ENCODE data around the gene USP6. TPM values are rescaled to one million over a fixed set of nuclear protein-coding genes. Genes with fewer than 3 reads are reported as not detected.
"Not testable (repeated sequence)": the region's sequence is repeated elsewhere in the genome, so short reads cannot be mapped to it uniquely, and the experiment has no call there.

Gene USP6
- total RNA-seq, 1 donor from 2014 or later, result under 0.01 TPM

GRCh38 chr17:5182597-5183409 lies 67.0 kb downstream of the USP6 start:
- no peak for FAIRE-seq
- no peak for DNase-seq (ENCODE audit: low spot score in 2 of 2)

GRCh38 chr17:5183410-5183793 lies 67.6 kb downstream of the USP6 start:
- DNase-seq (ENCODE audit: low spot score in 2 of 2) (no peak), FAIRE-seq (no peak)

DNA sequence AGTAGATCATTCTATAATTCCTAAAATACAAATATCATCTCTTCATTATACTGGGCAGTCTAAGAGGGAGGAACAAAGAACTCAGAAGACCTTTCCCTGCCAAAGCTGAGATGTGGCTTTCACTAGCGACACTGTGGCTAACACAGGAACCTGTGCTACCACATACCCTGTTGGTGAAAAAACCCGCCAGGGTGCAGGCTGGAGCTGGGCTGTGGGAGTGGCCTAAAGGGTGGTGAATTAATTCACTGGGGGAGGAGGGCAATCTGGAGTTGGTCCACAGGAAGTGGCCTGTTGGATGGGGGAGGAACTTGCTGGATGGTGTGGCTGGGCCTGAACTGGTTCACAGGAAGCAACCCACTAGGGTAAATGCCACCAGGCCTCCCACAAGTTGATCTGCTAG lies 68.5 kb downstream of the USP6 start:
- FAIRE-seq (no peak), DNase-seq (ENCODE audit: low spot score in 2 of 2) (no peak)

DNA sequence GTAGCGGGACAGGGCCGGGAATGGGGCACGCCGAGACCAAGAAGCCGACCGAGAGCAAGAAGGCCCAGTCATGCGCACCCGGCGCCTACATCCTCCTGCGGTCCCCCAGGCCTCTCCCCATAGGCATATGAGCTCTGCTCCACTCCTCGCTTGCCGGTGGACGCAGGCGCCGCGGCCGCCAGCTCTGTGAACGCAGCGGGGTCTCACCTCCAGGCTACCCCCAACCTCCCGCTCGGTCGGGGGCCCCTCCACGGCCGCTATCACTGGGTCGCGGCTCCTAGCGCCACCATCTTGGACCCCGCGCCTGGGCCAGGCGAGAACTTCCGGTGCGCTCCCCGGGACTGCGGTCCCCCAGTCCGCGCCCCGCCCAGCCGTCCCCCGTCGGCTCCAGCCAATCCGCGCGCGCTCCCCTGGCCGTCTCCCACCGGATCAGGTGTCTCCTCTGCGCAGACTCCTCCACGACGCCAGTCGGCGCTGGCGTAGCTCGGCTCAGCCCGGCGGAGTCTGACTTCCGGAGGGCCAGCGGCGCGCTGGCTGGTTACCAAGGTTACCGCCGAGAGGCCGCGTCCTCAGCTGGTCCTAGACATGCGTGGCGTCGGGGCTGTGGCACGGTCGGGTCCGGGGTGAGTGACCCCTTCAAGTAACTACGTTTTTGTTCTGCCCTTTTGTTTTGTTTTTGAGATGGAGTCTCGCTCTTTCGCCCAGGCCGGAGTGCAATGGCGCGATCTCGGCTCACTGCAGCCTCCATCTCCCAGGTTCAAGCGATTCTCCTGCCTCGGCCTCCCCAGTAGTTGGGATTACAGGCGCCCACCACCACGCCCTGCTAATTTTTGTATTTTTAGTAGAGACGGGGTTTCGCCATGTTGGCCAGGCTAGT lies 75.9 kb downstream of the USP6 start, which contains the start of gene ZNF594:
TSS of gene ZNF594 (minus strand) at position 328 of the 877 bp plus-strand sequence. CDS start 7,612 bp downstream, outside the sequence.
- FAIRE-seq (no peak), DNase-seq (ENCODE audit: low spot score in 2 of 2) (peak; percentile 87 to 99)

DNA sequence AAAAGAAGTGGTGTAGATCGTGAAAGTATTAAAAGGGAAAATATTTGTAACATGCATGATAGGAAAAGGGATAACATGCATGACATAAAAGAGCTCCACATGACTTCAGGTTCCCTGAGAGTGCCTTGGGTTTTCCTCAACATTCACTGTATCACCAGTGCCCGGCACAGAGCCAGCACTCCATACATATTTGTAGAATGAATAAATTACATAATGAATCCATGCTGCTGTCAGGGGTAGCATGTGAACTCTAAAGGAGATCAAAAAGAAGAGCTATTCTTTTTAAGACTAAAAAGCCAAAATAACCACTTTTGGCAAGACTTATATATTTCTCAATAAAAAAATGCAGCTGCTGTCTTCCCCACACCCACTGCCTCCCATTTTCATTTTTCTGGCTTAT lies 78.5 kb downstream of the USP6 start:
- FAIRE-seq (no peak), DNase-seq (ENCODE audit: low spot score in 2 of 2) (no peak)

GRCh38 chr17:5198472-5198871 lies 82.6 kb downstream of the USP6 start:
- no peak for FAIRE-seq
- DNase-seq (ENCODE audit: low spot score in 2 of 2), result no peak

- DNase-seq (ENCODE audit: low spot score in 2 of 2) (no peak), FAIRE-seq (no peak)
Measured at GRCh38 chr17:5200360-5200759, 84.5 kb downstream of the USP6 start.

DNA sequence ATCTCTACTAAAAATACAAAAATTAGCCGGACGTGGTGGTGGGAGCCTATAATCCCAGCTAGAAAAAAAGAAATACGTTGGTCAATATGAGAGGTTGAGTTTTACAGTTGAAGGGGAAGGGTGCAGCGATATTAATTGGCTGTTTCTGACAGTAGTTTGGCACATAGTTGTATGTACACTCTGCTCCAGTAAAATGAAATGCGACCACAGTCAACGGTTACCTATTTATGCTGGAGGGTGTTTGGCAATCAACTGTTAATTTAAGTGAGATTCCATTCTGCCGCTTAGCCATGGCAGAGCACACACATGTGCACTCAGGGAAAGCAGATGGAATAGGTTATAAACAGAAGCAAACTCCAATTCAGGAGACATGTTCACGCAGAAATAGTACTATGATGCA lies 85.2 kb downstream of the USP6 start:
- FAIRE-seq, result no peak
- DNase-seq (ENCODE audit: low spot score in 2 of 2), result no peak

GRCh38 chr17:5203178-5203907 lies 87.5 kb downstream of the USP6 start:
- DNase-seq (ENCODE audit: low spot score in 2 of 2) (no peak), FAIRE-seq (no peak)

DNA sequence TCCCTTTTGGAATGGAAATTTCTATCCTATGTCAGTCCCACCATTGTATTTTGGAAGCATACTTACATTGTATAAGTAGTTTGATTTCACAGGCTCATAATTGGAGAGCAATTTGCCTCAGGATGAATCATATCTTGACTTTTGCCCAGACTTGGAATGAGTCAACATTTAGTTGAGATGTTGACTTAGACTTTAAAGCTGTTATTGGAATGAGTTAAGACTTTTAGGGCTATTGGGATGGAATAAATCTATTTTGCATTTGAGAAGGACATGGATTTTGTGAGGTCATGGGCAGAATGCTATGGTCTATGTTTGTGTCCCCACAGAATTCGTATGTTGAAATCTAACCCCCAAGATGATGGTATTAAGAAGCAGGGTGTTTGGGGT lies 88.1 kb downstream of the USP6 start:
- FAIRE-seq (no peak), DNase-seq (ENCODE audit: low spot score in 2 of 2) (no peak)

- FAIRE-seq, result no peak
- no peak for DNase-seq (ENCODE audit: low spot score in 2 of 2)
Measured at GRCh38 chr17:5209396-5209795, 93.6 kb downstream of the USP6 start.

- DNase-seq (ENCODE audit: low spot score in 2 of 2) (no peak), FAIRE-seq (no peak)
Measured at GRCh38 chr17:5210091-5210490, 94.3 kb downstream of the USP6 start.

GRCh38 chr17:5210614-5211252 lies 94.9 kb downstream of the USP6 start:
- DNase-seq (ENCODE audit: low spot score in 2 of 2), result no peak
- no peak for FAIRE-seq

DNA sequence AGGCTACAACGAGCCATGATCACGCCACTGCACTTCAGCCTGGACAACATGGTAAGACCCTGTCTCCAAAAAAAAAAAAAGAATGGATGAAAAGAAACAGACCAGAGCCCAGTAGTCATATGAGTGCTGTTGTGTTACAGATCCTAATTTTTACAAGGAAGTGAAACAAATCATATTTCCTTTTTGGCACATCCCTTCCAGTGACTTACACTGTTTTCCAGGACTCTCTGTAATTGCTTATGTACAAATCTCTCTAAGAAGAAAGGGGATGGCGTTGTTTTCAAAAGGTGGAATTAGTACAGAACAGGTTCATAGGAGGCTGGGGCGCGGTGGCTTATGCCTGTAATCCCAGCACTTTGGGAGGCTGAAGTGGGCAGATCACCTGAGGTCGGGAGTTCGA lies 95.6 kb downstream of the USP6 start:
- DNase-seq (ENCODE audit: low spot score in 2 of 2) (no peak), FAIRE-seq (no peak)

GRCh38 chr17:5217562-5217961 lies 101.7 kb downstream of the USP6 start:
- not testable (repeated sequence) for DNase-seq (ENCODE audit: low spot score in 2 of 2); FAIRE-seq

DNA sequence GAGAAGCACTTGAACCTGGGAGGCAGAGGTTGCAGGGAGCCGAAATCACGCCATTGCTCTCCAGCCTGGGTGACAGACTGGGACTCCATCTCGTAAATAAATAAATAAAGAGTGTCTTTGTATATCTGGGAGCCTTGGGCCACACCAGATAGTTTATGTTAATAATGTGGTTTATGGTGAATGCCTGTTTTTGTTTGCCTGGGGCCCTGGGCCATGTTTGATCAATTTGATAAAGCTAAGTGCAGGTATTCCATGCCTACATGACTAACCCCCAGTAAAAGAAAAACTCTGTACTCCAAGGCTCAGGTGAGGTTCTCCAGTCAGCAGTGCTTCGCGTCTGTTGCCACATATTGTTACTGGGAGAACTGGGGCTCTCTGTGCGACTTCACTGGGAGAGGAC lies 103.7 kb downstream of the USP6 start:
- DNase-seq (ENCODE audit: low spot score in 2 of 2) (no peak), FAIRE-seq (no peak)

DNA sequence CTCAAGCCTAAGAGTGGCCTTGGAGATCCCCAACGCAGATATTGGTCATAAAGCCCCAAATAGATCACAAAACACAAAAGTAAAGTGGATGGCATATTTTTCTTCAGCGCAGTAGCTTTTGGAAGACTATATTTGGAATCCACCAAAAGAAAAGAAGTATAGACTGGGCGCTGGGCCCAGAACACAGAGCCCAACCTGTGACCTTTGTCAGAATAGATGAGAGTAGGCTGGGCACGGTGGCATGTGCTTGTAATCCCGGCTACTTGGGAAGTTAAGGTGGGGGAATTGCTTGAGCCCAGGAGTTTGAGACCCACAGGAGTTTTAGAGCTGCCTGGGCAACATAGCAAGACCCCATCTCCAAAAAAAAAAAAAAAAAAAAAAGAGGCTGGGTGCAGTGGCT lies 104.2 kb downstream of the USP6 start:
- no peak for FAIRE-seq
- no peak for DNase-seq (ENCODE audit: low spot score in 2 of 2)

- FAIRE-seq; DNase-seq (ENCODE audit: low spot score in 2 of 2): not testable (repeated sequence)
Measured at GRCh38 chr17:5221912-5222311, 106.1 kb downstream of the USP6 start.

Measured in frontal cortex (tissue), 4 donors.